Measurements from ENCODE around the gene ART3.

ART3 gene

GRCh38 chr4:76088719-76089118 is 14.2 kb downstream of the ART3 start:
- no peak for TF ChIP-seq CTCF (IDR thresholded peaks at IDR 0.05)

- no peak for TF ChIP-seq CTCF (IDR thresholded peaks at IDR 0.05)
Measured at GRCh38 chr4:76090241-76090691, 15.8 kb downstream of the ART3 start.

GRCh38 chr4:76091052-76091451 is 16.5 kb downstream of the ART3 start:
- no peak for TF ChIP-seq CTCF (IDR thresholded peaks at IDR 0.05)

- no peak for TF ChIP-seq CTCF (IDR thresholded peaks at IDR 0.05)
Measured at GRCh38 chr4:76095568-76095967, 21.1 kb downstream of the ART3 start.

- TF ChIP-seq CTCF (IDR thresholded peaks at IDR 0.05): no peak
Measured at GRCh38 chr4:76096076-76096475, 21.6 kb downstream of the ART3 start.

GRCh38 chr4:76105652-76106051 is 31.1 kb downstream of the ART3 start:
- no peak for TF ChIP-seq CTCF (IDR thresholded peaks at IDR 0.05)

- no peak for TF ChIP-seq CTCF (IDR thresholded peaks at IDR 0.05)
Measured at GRCh38 chr4:76106442-76106841, 31.9 kb downstream of the ART3 start.

GRCh38 chr4:76108467-76109181 is 34.1 kb downstream of the ART3 start:
- TF ChIP-seq CTCF (IDR thresholded peaks at IDR 0.05): no peak

Measured in LNCAP (cell line).